NOMO-1 treated with DMSO at 0.1 percent for 48 hours (cell line): Measurements from ENCODE around the gene TLE7.

Source experiments
- DNase-seq: peaks from one replicate; lab custom pipeline; 2025; ENCODE audit not compliant: unreplicated experiment; lab: John Stamatoyannopoulos, UW

TLE7 gene

DNA sequence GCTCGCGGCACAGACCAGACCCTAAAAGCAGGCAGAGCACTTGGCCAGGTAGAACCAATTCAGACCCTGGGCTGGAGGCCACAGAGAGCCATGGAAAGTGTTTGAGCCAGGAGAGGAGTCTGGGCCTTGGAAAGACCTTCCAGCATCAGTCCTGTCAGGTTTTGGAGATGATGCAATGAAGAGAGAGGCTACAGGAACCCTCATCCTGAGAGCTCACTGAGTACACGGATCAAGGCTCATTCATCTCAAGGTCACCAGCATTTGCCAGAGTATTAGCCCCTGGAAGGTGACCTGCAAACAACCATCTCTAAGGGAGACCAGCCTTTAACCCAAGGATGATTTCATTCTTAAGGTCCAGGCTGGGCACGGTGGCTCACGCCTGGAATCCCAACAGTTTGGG is 27.8 kb downstream of the TLE7 start:
- DNase-seq = no peak

DNA sequence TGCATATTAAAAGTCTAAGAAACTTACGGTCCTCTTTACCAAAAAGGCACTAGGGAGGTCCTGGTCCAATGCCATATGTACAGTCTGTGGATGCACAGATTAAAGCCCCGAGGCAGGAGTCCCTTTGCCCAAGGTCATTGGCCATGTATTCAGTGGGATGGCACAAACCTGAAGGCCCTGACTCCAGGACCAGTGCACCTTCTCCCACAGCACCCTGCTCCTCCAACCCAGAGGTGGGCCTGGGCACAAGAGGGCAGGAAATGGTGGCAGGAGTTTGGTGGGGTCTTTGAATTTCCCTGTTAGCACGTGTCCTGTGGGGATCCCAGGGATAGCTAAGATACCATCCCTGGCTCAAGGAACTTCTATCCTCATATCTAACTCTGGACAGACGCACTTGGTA is 28.5 kb downstream of the TLE7 start:
- no peak for DNase-seq

DNA sequence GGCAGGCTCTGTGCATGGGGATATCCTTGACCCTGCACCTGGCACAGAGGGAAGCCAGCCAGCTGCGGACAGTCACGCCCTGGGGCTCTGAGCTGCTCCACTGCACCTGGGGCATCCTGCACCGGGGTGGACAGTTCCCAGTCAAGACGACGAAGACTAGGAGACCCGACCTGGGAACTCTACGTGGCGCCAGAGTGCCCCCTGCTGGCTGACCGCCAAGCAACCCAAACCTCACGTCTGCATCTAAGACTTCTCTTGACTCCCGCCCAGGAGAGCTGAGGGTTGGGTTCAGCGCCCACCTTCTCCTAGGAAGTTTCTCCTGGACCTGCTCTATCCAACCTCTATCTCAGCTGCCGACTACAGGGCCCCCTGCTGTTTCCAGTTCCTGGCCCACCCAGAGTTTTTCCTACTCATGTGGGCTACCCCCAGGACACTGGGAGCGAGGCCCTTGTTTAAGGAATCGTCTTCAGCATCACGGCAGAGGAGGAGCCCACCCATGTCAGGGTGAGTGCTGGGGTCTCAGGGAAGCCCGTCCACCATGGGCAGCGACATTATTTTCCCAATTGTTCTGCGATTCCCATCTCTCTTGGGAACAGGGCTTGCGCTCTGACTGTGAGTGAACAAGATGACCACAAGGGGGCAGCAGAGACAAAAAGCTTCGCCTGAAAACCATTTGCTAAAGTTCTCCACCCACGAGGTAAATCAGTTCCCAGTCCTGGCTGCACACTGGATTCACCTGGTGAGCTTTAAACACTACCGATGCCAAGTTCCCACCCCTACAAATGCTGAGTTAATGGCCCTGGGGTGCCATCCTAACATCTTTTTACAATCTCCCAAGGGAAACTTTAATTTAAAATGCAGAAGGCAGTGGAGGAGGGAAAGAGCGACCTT is 29.3 kb downstream of the TLE7 start:
- peak; percentile 54 for DNase-seq

DNA sequence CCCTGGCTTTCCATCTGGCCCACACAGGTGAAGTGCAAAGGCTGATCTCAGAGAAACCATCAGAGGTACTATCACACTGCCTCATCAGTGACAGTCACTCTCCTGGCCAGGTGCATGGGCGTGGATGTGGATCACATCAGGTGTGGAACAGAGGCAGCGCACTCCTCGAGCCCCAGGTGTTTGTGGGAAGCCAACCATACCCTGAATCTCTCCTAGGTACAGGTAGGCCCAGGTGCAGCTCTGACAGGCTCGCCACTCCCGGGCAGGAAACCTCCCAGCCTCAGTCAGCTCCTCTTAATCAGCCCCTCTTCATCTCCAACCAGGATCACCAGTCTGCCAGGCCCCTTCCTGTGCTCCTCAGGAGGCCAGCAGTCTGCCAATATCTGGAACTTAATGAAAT is 31.7 kb downstream of the TLE7 start:
- no peak for DNase-seq

DNA sequence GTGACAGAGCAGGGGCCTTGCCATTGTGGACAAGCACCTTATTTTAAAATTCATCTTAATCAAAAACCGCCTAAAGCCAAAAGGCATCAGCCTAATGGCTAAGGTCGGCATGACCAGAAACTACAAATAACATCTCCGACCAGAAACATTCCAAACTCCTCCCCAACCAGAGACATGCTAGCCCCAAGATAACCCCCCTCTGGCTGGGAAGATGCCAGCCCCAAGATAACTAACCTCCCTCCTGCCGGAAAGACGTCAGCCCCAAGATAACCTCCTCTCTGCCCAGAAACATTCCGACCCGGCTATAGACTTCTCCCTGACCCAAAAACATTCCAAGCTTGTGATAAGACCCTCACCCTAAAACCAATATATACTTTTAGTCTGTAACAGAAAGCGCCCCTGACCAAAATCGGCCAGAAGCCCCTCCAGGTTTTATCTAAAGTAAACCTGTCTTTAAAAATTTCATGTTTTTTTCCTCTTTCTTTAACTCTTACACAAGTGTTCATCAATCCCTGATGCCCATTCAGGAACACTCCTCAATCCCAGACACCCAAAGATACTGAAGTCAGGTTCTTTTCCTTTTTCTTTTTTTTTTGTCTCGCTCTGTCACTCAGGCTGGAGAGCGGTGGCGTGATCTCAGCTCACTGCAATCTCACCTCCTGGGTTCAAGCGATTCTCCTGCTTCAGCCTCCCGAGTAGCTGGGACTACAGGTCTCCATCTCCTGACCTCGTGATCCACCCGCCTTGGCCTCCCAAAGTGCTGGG is 32.7 kb downstream of the TLE7 start:
- no peak for DNase-seq

DNA sequence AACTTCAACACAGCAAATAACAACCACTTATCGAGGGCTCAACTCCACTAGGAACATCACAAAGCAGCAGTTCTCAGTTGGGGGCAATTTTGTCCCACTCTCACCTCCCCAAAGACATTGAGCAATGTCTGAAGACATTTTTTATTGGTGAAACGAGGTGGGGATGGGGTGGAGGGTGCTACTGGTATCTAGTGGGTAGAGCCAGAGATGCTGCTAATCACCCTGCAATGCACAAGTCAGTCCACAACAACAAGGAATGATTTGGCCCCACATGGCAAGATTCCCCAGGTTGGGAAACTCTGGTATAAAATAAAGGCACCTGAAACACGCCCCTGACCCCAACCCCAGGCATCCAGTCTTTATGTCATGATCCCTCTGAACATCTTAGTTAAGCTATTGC is 33.3 kb downstream of the TLE7 start:
- DNase-seq = no peak

DNA sequence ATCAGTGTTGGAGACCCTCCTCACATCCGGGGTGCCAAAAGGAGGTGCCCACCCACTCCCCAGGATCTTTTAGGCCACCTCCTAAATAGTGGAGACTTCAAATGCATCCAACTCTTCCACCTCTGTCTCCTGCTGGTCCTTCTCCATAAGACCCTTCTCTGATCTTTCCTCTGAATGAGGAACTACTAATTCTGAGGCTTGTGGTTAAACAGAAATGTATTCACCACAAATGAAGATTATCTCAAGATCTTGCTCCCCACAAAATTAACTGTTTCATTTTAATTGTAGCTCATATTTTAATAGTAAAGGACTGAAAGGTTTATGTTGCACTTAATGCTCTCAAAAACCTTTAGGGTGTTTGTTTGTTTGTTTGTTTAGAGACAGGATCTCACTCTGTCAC is 34.1 kb downstream of the TLE7 start:
- peak; percentile 78 for DNase-seq

DNA sequence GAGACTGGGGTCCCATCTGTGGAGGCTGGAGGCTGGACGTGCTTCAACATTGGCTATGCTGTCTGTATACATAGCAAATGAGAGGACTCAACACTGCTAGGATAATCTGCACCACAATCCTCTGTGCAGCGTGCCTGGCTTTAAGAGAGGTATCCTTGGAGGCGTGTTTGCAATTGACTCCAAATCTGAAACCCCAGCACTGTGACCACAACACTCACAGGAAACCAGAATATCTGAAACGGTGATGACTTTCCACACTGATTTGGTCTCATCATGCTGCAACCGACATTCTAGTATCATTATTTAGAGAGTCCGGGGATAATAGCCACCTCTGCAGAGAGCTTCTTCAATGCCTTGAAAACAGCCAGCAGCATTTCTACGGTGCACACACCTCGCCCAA is 35.1 kb downstream of the TLE7 start:
- DNase-seq = peak; percentile 48

DNA sequence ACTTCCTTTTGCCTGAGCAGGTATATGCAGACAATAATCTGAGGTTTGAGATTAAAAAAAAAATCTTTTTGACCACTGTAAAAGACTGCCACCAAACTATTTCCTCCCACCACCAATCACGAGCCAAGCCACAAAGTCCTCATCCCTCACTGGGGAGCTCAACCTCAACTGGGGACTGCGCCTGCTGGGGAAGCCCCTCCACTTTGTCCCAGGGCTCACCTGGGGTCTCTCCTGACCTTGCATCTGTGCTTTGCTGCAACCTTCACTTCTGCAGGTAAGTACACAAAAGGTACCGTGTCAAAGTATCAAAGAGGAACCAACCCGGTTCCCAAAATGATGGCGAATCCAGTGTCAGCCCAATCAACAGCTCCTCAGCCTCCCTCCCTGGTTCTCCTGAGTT is 35.5 kb downstream of the TLE7 start:
- no peak for DNase-seq

DNA sequence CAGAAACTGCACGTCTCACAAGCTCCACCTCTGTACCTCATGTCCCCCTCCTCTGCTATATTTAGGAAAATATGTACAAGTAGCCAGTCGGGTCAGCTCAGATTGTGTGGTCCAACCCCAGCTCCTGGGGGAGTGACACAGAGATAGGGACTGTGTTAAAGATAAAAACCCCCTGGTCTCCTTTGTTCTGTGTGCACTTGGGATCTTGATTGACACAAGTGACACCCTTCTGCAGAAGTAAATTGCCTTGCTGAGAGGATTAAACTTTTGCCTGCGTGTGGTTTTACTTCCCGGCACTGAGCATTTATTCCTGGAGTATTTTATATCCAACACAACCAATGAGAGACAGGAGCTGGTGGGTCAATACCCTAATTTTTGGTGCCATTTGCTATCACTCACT is 37.5 kb downstream of the TLE7 start:
- no peak for DNase-seq

DNA sequence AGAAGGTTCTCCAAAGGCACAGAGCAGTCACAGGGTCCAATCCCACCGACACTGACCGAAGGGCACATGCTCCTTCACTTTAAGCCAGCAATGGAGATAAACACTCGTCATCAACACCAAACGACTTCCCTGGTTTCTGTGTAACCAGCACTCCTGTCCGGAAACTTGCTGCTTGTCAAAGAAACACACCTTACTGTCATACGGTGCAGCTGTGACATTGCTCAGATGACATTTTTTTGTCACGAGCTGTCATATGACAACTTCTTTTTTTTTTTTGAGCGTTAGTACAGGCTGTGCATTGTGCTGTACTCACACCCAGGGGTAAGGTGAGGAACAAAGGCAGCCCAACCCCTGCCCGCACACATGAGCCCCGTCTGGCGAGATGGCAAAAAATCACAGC is 39.2 kb downstream of the TLE7 start:
- DNase-seq = no peak

DNA sequence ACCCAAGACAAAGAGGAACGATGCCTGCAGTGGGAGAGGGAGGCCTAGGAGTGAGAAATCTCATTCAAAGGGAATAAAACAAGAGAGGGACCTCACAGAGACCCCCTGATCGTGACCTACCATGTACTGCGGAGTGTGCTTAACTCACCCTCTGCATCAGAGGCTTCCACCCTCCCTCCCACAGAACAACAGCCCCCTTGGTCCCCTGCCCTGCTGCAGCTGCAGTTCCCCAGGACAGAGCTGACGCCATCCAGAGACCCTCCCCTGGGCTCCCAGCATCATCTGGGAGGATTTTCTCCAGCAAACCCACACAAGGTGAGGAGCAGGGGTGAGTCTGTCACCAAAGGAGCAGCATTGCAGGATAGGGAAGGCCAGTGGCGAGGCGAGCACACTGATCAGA is 39.8 kb downstream of the TLE7 start:
- no peak for DNase-seq

DNA sequence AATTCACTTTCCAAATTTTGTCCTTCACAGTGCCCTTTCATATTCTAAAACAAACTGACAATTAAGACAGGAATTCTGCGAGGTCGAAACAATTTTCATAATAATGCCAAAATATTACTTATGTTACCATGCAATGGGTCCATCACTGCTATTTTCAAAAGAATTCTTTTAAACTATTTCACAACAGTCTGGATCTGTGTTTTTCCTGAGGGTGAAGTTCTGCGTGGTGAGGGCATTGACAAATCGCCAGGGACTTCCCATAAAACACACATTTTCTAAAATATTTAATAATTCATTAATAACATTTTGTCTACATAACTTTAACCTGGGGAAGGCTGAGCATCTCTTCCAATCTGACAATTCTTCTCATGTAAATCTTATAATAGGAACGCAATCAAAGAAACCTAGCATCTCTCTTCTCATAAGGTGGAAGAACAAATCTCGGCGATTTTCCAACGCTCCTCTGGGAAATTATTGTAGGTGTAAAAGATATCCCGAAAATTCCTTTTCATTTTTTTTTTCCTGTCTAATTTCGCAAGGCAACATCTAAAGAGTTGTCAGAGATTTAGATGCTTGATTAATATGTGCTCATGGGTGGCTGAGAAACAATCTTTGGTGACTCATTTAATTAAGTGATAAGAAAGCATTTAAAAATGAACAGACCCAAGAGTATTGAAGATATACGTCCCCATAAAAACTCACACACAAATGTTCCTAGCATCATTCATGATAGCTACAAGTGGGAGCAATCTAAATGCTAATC is 41.9 kb downstream of the TLE7 start:
- no peak for DNase-seq

DNA sequence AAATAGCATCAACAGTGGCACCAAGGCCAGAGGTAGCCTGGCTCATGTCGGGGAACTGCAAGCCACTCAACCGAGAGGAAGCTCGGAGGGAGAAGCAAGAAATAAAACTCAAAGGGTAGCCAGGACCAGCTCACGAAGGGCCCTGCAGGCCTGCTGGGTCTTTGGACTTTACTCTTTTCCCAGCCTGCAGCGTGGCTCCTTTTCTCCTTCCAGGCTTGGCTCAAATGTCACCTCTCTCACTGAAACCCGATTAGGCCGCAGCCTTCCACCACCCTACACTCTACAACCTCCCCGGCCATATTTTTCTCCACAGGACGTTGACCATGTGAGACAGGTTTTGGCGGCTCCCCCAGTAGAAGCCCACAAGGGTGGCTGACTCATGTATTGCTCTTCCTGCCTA is 45.3 kb downstream of the TLE7 start:
- DNase-seq = no peak

DNA sequence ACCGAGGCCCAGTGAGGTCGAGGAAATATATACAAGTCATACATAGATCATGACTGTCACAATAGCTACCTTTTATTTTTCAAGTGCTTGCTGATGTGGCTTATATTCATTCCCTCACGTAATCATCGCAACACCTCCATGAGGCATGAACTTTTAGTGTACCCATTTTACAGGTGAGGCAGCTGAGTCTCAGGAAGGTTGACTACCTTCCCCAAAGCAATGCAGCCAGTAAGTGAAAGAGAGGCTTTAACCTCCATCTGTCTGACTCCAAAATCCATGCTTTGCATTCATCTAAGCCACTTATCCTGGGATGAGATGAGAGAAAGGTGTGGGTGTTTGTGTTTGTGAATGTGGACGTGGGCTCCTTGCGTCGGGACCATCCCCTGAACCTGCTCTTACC is 52.5 kb downstream of the TLE7 start:
- DNase-seq = no peak

DNA sequence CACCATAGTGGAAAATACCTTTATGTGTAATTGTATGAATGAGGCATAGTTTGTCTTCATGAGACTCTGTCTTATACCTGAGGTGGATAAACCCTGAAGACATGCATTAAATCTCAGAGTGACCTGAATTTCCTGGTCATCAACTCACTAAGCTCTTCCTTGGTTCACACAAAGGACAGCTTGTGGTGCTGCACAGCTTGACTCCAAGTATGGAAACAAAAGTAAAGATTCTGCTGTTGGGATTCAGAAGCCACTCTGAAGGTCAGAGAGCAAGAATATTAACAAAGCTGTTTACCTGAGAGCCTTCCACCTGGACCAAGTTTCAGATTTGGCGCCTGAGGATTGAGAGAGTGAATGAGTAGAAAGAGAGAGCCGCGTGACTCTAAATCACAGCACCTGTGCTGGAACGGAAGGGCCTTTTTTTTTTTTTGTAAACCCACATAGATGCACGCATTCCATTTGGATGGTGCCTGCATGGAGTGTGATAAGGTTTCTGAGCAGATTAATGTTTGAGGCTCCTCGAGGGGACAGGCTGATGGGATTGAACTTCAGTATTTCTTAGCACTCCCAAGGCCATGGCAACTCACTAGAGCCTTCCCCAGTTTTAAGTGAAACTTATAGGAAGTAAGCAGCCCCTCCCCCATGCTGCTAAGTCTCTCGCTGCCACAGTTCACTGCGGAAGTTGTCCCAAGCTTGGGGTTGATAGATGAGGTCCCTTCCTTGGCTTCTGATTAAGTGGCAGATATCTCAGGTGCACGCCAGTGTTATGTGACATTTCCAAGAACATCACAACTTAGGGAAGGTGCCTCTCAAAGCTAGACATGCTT is 54.6 kb downstream of the TLE7 start:
- DNase-seq = no peak

DNA sequence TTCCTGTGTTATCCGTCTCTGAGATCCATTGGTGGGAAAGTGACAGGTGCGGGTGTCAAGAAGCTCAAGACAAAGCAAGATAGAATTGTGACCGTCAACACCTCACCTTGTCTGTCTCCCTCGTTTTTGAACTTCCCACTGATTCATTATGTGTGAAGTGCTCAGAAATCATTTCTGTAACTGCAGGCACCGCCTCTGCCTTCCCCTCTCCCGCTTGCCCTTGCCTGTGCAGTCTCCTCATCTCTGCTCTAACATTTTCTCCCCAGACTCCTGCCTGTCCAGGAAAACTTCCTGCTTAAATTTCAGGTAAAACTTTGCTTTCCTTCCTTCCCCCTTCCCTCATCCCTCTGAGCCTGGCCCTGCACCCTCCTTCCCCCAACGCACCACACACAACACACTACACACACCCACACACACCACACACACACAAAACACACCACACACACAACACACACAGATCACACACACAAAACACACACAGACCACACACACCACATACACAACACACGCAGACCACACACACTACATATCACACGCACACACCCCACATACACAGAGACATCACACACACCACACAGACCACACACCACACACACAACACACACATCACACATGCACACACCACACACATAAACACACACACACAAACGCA is 57.7 kb downstream of the TLE7 start:
- no peak for DNase-seq

DNA sequence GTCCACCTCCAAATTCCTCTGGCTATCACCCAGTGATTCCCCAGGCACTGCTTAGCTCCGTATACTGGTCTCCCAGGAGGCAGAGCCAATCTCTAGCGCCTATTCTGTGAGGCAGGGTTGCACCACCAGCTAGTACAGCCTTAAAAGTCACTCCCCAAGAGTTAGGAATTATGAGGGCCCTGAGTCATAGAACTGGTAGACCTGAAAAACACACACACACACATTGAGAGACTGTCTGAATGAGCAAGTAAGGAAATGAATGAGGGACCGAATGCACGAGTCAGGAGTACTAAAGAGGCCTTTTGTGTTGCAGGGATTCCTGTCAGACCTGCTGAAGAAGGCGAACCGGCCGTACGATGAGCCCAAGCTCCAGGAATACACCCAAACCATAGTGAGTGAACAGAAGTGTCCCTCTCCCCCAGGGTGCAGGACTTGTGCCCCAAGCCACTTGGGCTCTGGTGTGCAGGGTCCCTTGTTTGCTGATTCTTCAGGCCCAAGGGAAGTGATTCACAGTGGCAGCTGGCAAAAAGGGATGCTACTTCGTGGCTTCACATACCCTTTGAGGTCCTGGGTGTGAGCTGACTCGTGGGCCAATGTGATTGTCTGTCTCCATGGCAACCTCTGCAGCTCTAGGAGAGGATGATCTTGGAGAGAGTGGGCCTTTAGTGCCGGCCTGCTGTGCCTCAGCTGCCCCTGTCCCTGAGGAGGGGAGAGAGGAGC is 58.6 kb downstream of the TLE7 start:
- no peak for DNase-seq

DNA sequence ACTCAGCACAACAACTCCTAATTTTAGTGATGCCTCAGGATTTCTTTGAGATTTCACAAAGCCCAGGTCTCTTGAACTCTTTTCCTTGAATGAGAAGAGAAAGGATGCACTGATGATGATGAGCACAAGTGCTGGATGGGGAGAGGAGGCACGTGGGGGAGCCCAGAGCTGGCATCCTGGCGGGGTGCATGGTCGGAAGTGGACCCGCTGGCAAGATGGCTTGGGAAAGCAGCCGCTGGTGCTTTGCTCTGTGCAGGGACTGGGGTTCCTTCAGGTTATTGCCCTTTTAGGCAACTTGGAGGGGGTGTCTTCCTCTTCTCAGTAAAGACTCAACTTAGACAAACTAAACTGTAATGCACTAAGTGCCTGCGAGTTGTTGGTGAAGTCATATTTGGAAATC is 61.0 kb downstream of the TLE7 start:
- DNase-seq = no peak
